H1 (cell line): ENCODE data around the gene ADIPOR2. TPM values are rescaled to one million over a fixed set of nuclear protein-coding genes. Genes with fewer than 3 reads are reported as not detected.

Source experiments
- CTCF ChIA-PET: fragments of 300-600 bp; sonication (Branson Sonifier 250); formaldehyde crosslinking; loops from one replicate; lab custom pipeline; 2021; ENCODE audit not compliant: partially characterized antibody; lab: Charles Lee
- POLR2A ChIA-PET: fragments of 300-600 bp; sonication (Branson Sonifier 250); formaldehyde crosslinking; loops from one replicate; lab custom pipeline; 2021; ENCODE audit warnings: inconsistent platforms; ENCODE audit not compliant: partially characterized antibody; lab: Charles Lee
- DNase-seq, 2 experiments: peaks; one replicate each; pipeline versions ENCODE4 v3.0.0 to v3.0.0-alpha.2; 2010 to 2022; ENCODE audit warnings: low spot score in 2 of 2, low read depth in 1 of 2, mixed read lengths in 1 of 2
- FAIRE-seq: peaks from 2 replicates; lab custom pipeline; 2011; peaks lifted over from hg19 to GRCh38; lab: Jason Lieb, UNC
- H2AFZ ChIP-seq: 2 replicates; pipeline ENCODE4 v1.8.1; 2012; ENCODE audit warnings: low read length, inconsistent platforms
- H2AK5ac ChIP-seq: 2 replicates; pipeline ENCODE4 v1.6.1; 2013; ENCODE audit warnings: low read depth, low read length
- H2BK120ac ChIP-seq: replicated peaks from 2 replicates; pipeline ENCODE3; 2013; ENCODE audit warnings: low read depth, low read length, inconsistent platforms
- H2BK12ac ChIP-seq: 2 replicates; pipeline ENCODE4 v1.6.1; 2013; ENCODE audit warnings: low read depth, low read length
- H2BK15ac ChIP-seq: 2 replicates; pipeline ENCODE4 v1.6.1; 2013; ENCODE audit warnings: low read length
- H2BK20ac ChIP-seq: 2 replicates; pipeline ENCODE4 v1.6.1; 2013; ENCODE audit warnings: low read length
- H2BK5ac ChIP-seq: 2 replicates; pipeline ENCODE4 v1.6.1; 2013; ENCODE audit warnings: low read depth, low read length
- H3K14ac ChIP-seq: 2 replicates; pipeline ENCODE4 v1.6.1; 2013; ENCODE audit warnings: inconsistent platforms; ENCODE audit not compliant: insufficient read length
- H3K18ac ChIP-seq: 2 replicates; pipeline ENCODE4 v1.6.1; 2013; ENCODE audit warnings: low read length; ENCODE audit errors: extremely low read depth
- H3K23ac ChIP-seq: 2 replicates; pipeline ENCODE4 v1.6.1; 2013; ENCODE audit warnings: inconsistent platforms; ENCODE audit not compliant: insufficient read length
- H3K23me2 ChIP-seq: 2 replicates; pipeline ENCODE4 v1.6.1; 2013; ENCODE audit warnings: low read depth, low read length
- H3K27ac ChIP-seq: 2 replicates; pipeline ENCODE4 v1.6.1; 2011; ENCODE audit warnings: low read depth, low read length, inconsistent platforms
- H3K27me3 ChIP-seq, 4 experiments: replicated peaks in 1 of 4; 1 replicate in 1 of 4; 2 replicates in 3 of 4; pipeline versions ENCODE4 v1.6.1 to v1.8.1; 2011 to 2013; ENCODE audit warnings: low read length in 3 of 4, mild to moderate bottlenecking in 3 of 4, inconsistent platforms in 2 of 4, mixed read lengths in 2 of 4, moderate library complexity in 1 of 4; ENCODE audit not compliant: control insufficient read depth in 3 of 4, insufficient read depth in 3 of 4; ENCODE audit errors: extremely low read depth in 1 of 4
- H3K36me3 ChIP-seq, 4 experiments: 2 replicates each; pipeline versions ENCODE4 v1.6.1 to v1.8.1; 2011 to 2013; ENCODE audit warnings: mild to moderate bottlenecking in 4 of 4, low read length in 3 of 4, moderate library complexity in 2 of 4, control low read depth in 1 of 4, inconsistent platforms in 1 of 4; ENCODE audit not compliant: insufficient read depth in 4 of 4, control insufficient read depth in 2 of 4
- H3K4ac ChIP-seq: replicated peaks from 2 replicates; pipeline ENCODE3; 2013; ENCODE audit warnings: low read length, low read depth, mixed read lengths, inconsistent platforms; ENCODE audit not compliant: insufficient read length
- H3K4me1 ChIP-seq, 4 experiments: replicated peaks in 1 of 4; 1 replicate in 1 of 4; 2 replicates in 3 of 4; pipeline versions ENCODE4 v1.6.1 to v1.8.1; 2011 to 2013; ENCODE audit warnings: low read length in 3 of 4, inconsistent platforms in 2 of 4, mixed read lengths in 1 of 4; ENCODE audit not compliant: insufficient read depth in 4 of 4, control insufficient read depth in 3 of 4
- H3K4me2 ChIP-seq, 2 experiments: 2 replicates each; pipeline versions ENCODE4 v1.6.1 to v1.8.1; 2011 to 2013; ENCODE audit warnings: low read depth in 2 of 2, low read length in 2 of 2, control low read depth in 1 of 2, inconsistent platforms in 1 of 2, mild to moderate bottlenecking in 1 of 2; ENCODE audit not compliant: insufficient read depth in 1 of 2
- H3K4me3 ChIP-seq, 4 experiments: fragments of 200-600, 300-600 bp in 1 of 4; sonication (generic), shearing (Covaris generic), sonication (Bioruptor Twin) in 1 of 4; 2 replicates each; pipeline versions ENCODE4 v1.5.1 to v1.8.1; 2011 to 2016; ENCODE audit warnings: low read length in 4 of 4, low read depth in 3 of 4, control low read depth in 2 of 4, inconsistent platforms in 2 of 4, mild to moderate bottlenecking in 2 of 4, mixed read lengths in 1 of 4, moderate library complexity in 1 of 4; ENCODE audit not compliant: insufficient read depth in 2 of 4; ENCODE audit errors: extremely low read depth in 1 of 4
- H3K56ac ChIP-seq: replicated peaks from 2 replicates; pipeline ENCODE3; 2013; ENCODE audit warnings: low read depth, mild to moderate bottlenecking, mixed read lengths, low read length, inconsistent platforms; ENCODE audit not compliant: insufficient read length
- H3K79me1 ChIP-seq: 2 replicates; pipeline ENCODE4 v1.6.1; 2013; ENCODE audit warnings: low read depth, low read length, control low read depth
- H3K79me2 ChIP-seq, 2 experiments: 2 replicates each; pipeline versions ENCODE4 v1.6.1 to v1.8.1; 2012 to 2013; ENCODE audit warnings: low read length in 2 of 2, mild to moderate bottlenecking in 2 of 2, inconsistent platforms in 1 of 2; ENCODE audit not compliant: insufficient read depth in 2 of 2, control insufficient read depth in 1 of 2
- H3K9ac ChIP-seq, 4 experiments: replicated peaks in 1 of 4; 1 replicate in 1 of 4; 2 replicates in 3 of 4; pipeline versions ENCODE4 v1.6.1 to v1.8.1; 2011 to 2013; ENCODE audit warnings: low read depth in 3 of 4, low read length in 3 of 4, control low read depth in 2 of 4, mild to moderate bottlenecking in 2 of 4, moderate library complexity in 2 of 4, inconsistent platforms in 1 of 4; ENCODE audit errors: extremely low read depth in 1 of 4
- H3K9me3 ChIP-seq, 2 experiments: 2 replicates each; pipeline versions ENCODE4 v1.6.1 to v1.8.1; 2012 to 2013; ENCODE audit warnings: mild to moderate bottlenecking in 2 of 2, moderate library complexity in 2 of 2, control low read depth in 1 of 2, inconsistent platforms in 1 of 2, low read depth in 1 of 2, low read length in 1 of 2, mixed read lengths in 1 of 2; ENCODE audit not compliant: insufficient read depth in 2 of 2
- H4K20me1 ChIP-seq, 2 experiments: replicated peaks in 1 of 2; 2 replicates each; pipeline versions ENCODE3 to v1.8.1; 2011 to 2013; ENCODE audit warnings: inconsistent platforms in 2 of 2, low read length in 2 of 2, mild to moderate bottlenecking in 1 of 2; ENCODE audit not compliant: insufficient read depth in 2 of 2, control insufficient read depth in 1 of 2
- H4K5ac ChIP-seq: 2 replicates; pipeline ENCODE4 v1.6.1; 2013; ENCODE audit warnings: low read length, low read depth, mixed read lengths, inconsistent platforms; ENCODE audit not compliant: insufficient read length
- H4K8ac ChIP-seq: 2 replicates; pipeline ENCODE4 v1.8.0; 2013; ENCODE audit warnings: mild to moderate bottlenecking, moderate library complexity, low read length, inconsistent platforms; ENCODE audit not compliant: insufficient read depth; ENCODE audit errors: extremely low read depth
- H4K91ac ChIP-seq: replicated peaks from 2 replicates; pipeline ENCODE3; 2013; ENCODE audit warnings: low read length, mixed read lengths, inconsistent platforms; ENCODE audit not compliant: insufficient read length
- BACH1 ChIP-seq: IDR thresholded peaks from 2 replicates; pipeline ENCODE4 v1.6.1; 2012; ENCODE audit warnings: low read length, improper control_type of control experiment
- CEBPB ChIP-seq: IDR thresholded peaks from 2 replicates; pipeline ENCODE4 v1.6.1; 2012; ENCODE audit warnings: low read depth, low read length
- CREB1 ChIP-seq: IDR thresholded peaks from 2 replicates; pipeline ENCODE4 v1.6.1; 2012; ENCODE audit warnings: inconsistent platforms
- GTF2F1 ChIP-seq: IDR thresholded peaks from 2 replicates; pipeline ENCODE4 v1.6.1; 2012; ENCODE audit warnings: low read depth, low read length, improper control_type of control experiment, borderline replicate concordance
- SAP30 ChIP-seq: fragments of 300-600 bp; sonication (generic); IDR thresholded peaks from 2 replicates; pipeline ENCODE4 v1.7.1; 2012; ENCODE audit warnings: low read length, moderate library complexity, mild to moderate bottlenecking, inconsistent platforms; ENCODE audit not compliant: insufficient read depth, insufficient replicate concordance
- WGBS, 2 experiments: shearing (Covaris generic) in 1 of 2; methylation state at CpG; one replicate each; pipeline versions ENCODE4 v1.1.6 to v1.1.7; 2013 to 2015; ENCODE audit warnings: low lambda C conversion rate in 2 of 2, mixed read lengths in 2 of 2, inconsistent platforms in 1 of 2, low coverage in 1 of 2, missing lambda C conversion rate in 1 of 2; ENCODE audit not compliant: insufficient replicate concordance in 2 of 2, insufficient coverage in 1 of 2, insufficient read length in 1 of 2; ENCODE audit errors: extremely low coverage in 1 of 2, missing lambda C conversion rate in 1 of 2; 5-methylcytosine and 5-hydroxymethylcytosine counted together
- polyA plus RNA-seq, 7 experiments: library from polyadenylated mRNA; depleted of rRNA in 3 of 7; stranded (reverse) in 5 of 7; unstranded in 2 of 7; fragments of >200 nt in 5 of 7; fragments of 200-250 nt in 2 of 7; gene quantifications; 1 replicate in 5 of 7; 2 replicates in 1 of 7; 4 replicates in 1 of 7; pipeline versions ENCODE4 v1.2.1 to v1.2.3, GENCODE V29; 2011 to 2013; ENCODE audit warnings: missing spikeins in 2 of 7, mixed read lengths in 2 of 7
- total RNA-seq: library from RNA; stranded (reverse); fragmentation: NEBNext Ultra II Directional; extraction: Animal tissue kit (Norgen Biotek cat#: 25700); gene quantifications from 2 replicates; pipeline ENCODE4 v1.2.1, GENCODE V29; 2021

Gene ADIPOR2
- total and polyA plus RNA-seq, 2 of the 8 experiments (the other 6 are each of a cell fraction or from before 2014, with no cell fraction given), result 17.5 to 50.8 TPM

DNA sequence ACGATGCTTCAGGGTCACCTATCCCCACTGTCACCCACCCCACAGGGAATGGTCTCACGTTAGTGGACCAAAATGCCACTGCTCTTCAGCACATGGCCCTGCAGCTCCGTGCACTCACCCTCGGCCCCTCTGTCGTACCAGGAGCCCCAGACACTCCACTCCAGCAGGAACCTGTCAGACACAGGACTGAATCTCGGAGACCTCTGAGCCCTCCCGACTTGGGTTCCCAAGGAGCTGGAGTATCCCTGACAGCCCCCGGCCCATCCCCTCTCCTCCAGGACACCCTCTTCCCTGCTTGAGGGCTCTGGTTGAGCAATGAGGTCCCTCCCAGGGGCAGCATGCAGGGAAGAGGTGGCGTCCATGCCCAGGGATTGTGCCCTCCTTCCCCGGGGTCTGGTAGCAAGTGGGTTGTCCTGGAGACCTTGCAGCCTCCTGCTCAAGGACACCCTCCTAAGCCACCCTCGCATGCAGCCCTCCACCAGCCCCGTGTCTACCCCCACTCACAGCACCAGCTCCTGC lies 109.1 kb downstream of the ADIPOR2 start:
- CTCF ChIA-PET, result interaction anchor here (0.6 to 14.3 kb wide), 13 partner anchors 9 to 152 kb away, joined by 3 to 188 read pairs (median 8); no protein-coding TSS in a partner anchor

More for the DNA sequence above, 109.1 kb downstream of the ADIPOR2 start:
- Histone ChIP-seq H3K4me1 (peaks cover 0 to 12% (median 1%) of the 10 kb centered on the region in 4 experiments; a peak in 5 of 7 replicates), H2AFZ (no peak overlapping the region), H4K8ac (no peak overlapping the region; the same call in none of the 2 replicates), H3K9me3 (no peaks in the 10 kb centered on the region), H2BK20ac (no peak overlapping the region), H3K4me2 (no peak overlapping the region), H3K27me3 (peaks cover 1 to 11% (median 7%) of the 10 kb centered on the region in 4 experiments; a peak in 6 of 7 replicates), H3K23ac (no peak overlapping the region), H3K23me2 (peaks cover 11% of the 10 kb centered on the region), H2BK12ac (peak overlapping the region; percentile 6; the same call in 1 of the 2 replicates), H3K27ac (no peak overlapping the region), H2AK5ac (no peak overlapping the region), H3K36me3 (no peaks in the 10 kb centered on the region), H2BK120ac (no peak overlapping the region), H3K79me2 (no peaks in the 10 kb centered on the region), H3K14ac (no peak overlapping the region), H3K4ac (no peak overlapping the region), H3K18ac (no peak overlapping the region), H2BK5ac (no peak overlapping the region), H2BK15ac (peak overlapping the region; percentile 4; the same call in 1 of the 2 replicates), H3K9ac (no peak overlapping the region), H3K79me1 (no peaks in the 10 kb centered on the region), H4K5ac (no peak overlapping the region), H3K56ac (no peak overlapping the region), H3K4me3 (no peak overlapping the region), H4K20me1 (no peaks in the 10 kb centered on the region), H4K91ac (no peak overlapping the region)
- WGBS, 2 experiments, result 88% methylated on average over 12 of the region's 12 CpGs; no CpG with 5 or more reads in 1 of the 2 experiments
- FAIRE-seq, result no peak
- POLR2A ChIA-PET, result interaction anchor here (1.0 kb wide), 1 partner anchor 145 kb away, joined by 3 read pairs; no protein-coding TSS in a partner anchor
- no peak for TF ChIP-seq CREB1
- no peak for TF ChIP-seq CEBPB
- no peak for TF ChIP-seq SAP30
- no peak for TF ChIP-seq GTF2F1
- TF ChIP-seq BACH1, result no peak
- no peak for DNase-seq
